RWPE1 (cell line): ENCODE results near the gene NGEF.

Experiments used
- CTCF ChIA-PET: fragments of 350-600 bp; sonication (Branson Sonifier 250); formaldehyde crosslinking; extraction: SDS; loops from one replicate; lab custom pipeline; 2021; lab: Yijun Ruan, JAX
- POLR2A ChIA-PET: fragments of 400-600 bp; formaldehyde crosslinking; extraction: SDS; loops from one replicate; lab custom pipeline; 2020; ENCODE audit warnings: antibody characterized with exemption; ENCODE audit not compliant: low non-redundant PET; lab: Yijun Ruan, JAX
- DNase-seq: peaks from one replicate; pipeline ENCODE4 v3.0.0; 2012; ENCODE audit warnings: low spot score
- H3K27ac ChIP-seq: fragments of 450-650 bp; 2 replicates; pipeline ENCODE4 v1.5.1; 2017
- CTCF ChIP-seq: fragments of 450-650 bp; conservative IDR thresholded peaks from 2 replicates; pipeline ENCODE4 v1.5.1; 2017; ENCODE audit warnings: low read depth, mild to moderate bottlenecking

The NGEF gene

GRCh38 chr2:232957657-232958090 lies 55.4 kb downstream of the NGEF start:
- CTCF ChIA-PET: interaction anchor here (0.7 kb wide), 1 partner anchor 30 kb away, joined by 4 read pairs; no protein-coding TSS in a partner anchor
- no peak for TF ChIP-seq CTCF
- POLR2A ChIA-PET: no interaction called here
- H3K27ac ChIP-seq: no peak overlapping the region
- no peak for DNase-seq

- ChIA-PET POLR2A (no interaction called here), CTCF (no interaction called here)
- no peak for DNase-seq
- no peak overlapping the region for H3K27ac ChIP-seq
- no peak for TF ChIP-seq CTCF
Observed at GRCh38 chr2:232955856-232956255, 57.2 kb downstream of the NGEF start.

- ChIA-PET POLR2A (no interaction called here), CTCF (no interaction called here)
- DNase-seq: no peak
- TF ChIP-seq CTCF: no peak
- H3K27ac ChIP-seq: no peak overlapping the region
Observed at GRCh38 chr2:232954691-232955090, 58.4 kb downstream of the NGEF start.

- no peak overlapping the region for H3K27ac ChIP-seq
- POLR2A ChIA-PET: no interaction called here
- CTCF ChIA-PET: no interaction called here
- peak; percentile 79 for DNase-seq
- TF ChIP-seq CTCF: no peak
Observed at GRCh38 chr2:232951891-232952290, 61.2 kb downstream of the NGEF start.

GRCh38 chr2:232951181-232951580 lies 61.9 kb downstream of the NGEF start:
- ChIA-PET CTCF (interaction anchor here (0.5 kb wide), 1 partner anchor 8 kb away, joined by 3 read pairs; no protein-coding TSS in a partner anchor), POLR2A (no interaction called here)
- no peak for DNase-seq
- no peak overlapping the region for H3K27ac ChIP-seq
- TF ChIP-seq CTCF: no peak

GRCh38 chr2:232950751-232951150 lies 62.3 kb downstream of the NGEF start:
- no peak for DNase-seq
- ChIA-PET CTCF (interaction anchor here (0.5 kb wide), 1 partner anchor 8 kb away, joined by 3 read pairs; no protein-coding TSS in a partner anchor), POLR2A (no interaction called here)
- no peak for TF ChIP-seq CTCF
- H3K27ac ChIP-seq: no peak overlapping the region
